WERI-Rb-1 (cell line): ENCODE data around the gene PLPPR1.

Experiments used
- DNase-seq: peaks from one replicate; pipeline ENCODE4 v3.0.0-alpha.2; 2020
- H3K27ac ChIP-seq: fragments of 250-450 bp; sonication (Bioruptor Pico); 2 replicates; pipeline ENCODE4 v1.5.1; 2020; ENCODE audit warnings: mild to moderate bottlenecking, moderate library complexity
- H3K27me3 ChIP-seq: fragments of 250-450 bp; sonication (Bioruptor Pico); 2 replicates; pipeline ENCODE4 v1.5.1; 2021; ENCODE audit warnings: mild to moderate bottlenecking, low read depth, moderate library complexity; ENCODE audit not compliant: insufficient read depth, severe bottlenecking
- H3K36me3 ChIP-seq: fragments of 250-450 bp; sonication (Bioruptor Pico); 2 replicates; pipeline ENCODE4 v1.5.1; 2020; ENCODE audit warnings: mild to moderate bottlenecking, moderate library complexity
- H3K4me3 ChIP-seq: 2 replicates; pipeline ENCODE4 v1.5.1; 2011; ENCODE audit warnings: low read depth, mild to moderate bottlenecking, control low read depth, low read length
- H3K9me3 ChIP-seq: fragments of 250-450 bp; sonication (Bioruptor Pico); 2 replicates; pipeline ENCODE4 v1.5.1; 2021; ENCODE audit warnings: mild to moderate bottlenecking, moderate library complexity; ENCODE audit not compliant: severe bottlenecking
- CTCF ChIP-seq: IDR thresholded peaks from 2 replicates; pipeline ENCODE4 v1.5.1; 2011; ENCODE audit warnings: low read depth, mild to moderate bottlenecking, control low read depth, inconsistent platforms, low read length

PLPPR1 gene

DNA sequence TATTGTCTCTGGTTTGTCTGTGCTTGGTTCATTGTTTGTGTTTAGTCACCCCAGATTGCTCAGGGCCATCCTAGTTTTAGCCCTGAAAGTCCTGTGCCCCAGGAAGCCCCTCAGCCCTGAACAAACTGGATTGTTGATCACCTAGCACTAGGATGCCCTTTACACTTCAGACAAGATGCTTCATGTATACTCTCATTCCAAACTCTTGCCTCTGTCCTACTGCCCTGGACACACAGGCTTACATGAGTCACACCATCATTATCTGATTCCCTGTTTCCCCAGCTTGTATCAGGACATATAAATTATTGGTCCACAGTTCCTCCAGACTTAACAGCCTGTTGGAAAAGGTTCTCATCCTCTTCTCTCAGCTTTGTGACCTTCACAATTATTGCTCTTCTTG is 236.2 kb downstream of the PLPPR1 start:
- H3K36me3 ChIP-seq = no peaks in the 10 kb centered on the region
- no peaks in the 10 kb centered on the region for H3K27me3 ChIP-seq

GRCh38 chr9:101265261-101265660 is 236.7 kb downstream of the PLPPR1 start:
- Histone ChIP-seq H3K27me3 (no peaks in the 10 kb centered on the region), H3K27ac (no peak overlapping the region), H3K4me3 (no peak overlapping the region), H3K9me3 (no peaks in the 10 kb centered on the region), H3K36me3 (no peaks in the 10 kb centered on the region)
- DNase-seq = no peak
- no peak for TF ChIP-seq CTCF

More for the DNA sequence above, 236.2 kb downstream of the PLPPR1 start:
- Histone ChIP-seq H3K9me3 (no peaks in the 10 kb centered on the region), H3K27ac (no peak overlapping the region), H3K4me3 (no peak overlapping the region)
- DNase-seq = no peak
- no peak for TF ChIP-seq CTCF

DNA sequence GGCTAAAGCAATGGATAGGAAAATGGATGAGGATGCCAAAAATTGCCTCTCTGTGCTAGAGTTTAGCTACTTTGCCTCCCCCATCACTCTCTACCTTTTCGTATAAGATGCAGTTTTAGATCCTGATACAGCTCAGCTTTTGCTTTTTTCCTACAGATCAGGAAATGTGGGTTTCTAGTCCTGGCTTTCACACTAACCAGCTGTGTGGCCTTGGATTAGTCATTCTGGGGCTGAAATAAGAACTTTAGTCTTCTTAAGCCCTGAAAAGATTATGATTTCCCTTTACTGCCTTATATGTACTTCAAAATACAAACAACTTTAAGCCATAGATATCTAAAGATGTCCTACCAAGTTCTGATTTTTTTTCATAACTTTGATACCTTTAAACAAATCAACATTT is 239.9 kb downstream of the PLPPR1 start:
- Histone ChIP-seq H3K9me3 (no peaks in the 10 kb centered on the region), H3K36me3 (no peaks in the 10 kb centered on the region), H3K27ac (no peak overlapping the region; the same call in 1 of the 2 replicates), H3K27me3 (no peaks in the 10 kb centered on the region), H3K4me3 (no peak overlapping the region)
- no peak for TF ChIP-seq CTCF
- peak; percentile 25 for DNase-seq

DNA sequence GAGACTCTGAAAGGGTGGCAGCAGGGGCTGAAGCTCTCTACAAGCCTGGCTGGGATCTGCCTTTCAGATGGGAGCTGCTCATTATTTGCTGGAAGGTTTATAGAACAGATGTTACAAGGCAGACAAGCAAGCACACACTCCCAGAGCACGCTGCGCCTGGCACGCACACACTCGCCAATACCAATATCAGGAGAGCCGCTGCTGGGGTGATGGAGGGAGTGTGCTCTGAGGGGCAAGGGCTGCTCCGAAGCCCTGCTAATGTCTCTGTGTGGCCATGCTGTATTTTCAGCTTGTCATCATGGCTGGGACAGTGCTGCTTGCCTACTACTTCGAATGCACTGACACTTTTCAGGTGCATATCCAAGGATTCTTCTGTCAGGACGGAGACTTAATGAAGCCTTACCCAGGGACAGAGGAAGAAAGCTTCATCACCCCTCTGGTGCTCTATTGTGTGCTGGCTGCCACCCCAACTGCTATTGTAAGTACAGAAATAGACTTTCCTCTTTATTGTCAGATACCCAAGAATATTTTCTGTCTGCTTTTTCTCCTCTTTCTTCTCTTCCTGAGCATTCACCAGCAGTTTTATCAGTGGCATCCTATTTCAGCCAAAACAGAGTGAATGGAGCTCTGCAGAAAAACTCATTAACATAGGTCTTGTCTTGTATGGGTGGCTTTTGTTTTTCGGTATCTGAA is 241.2 kb downstream of the PLPPR1 start:
- no peak for TF ChIP-seq CTCF
- Histone ChIP-seq H3K27ac (no peak overlapping the region), H3K27me3 (no peaks in the 10 kb centered on the region), H3K9me3 (no peaks in the 10 kb centered on the region), H3K4me3 (no peak overlapping the region), H3K36me3 (no peaks in the 10 kb centered on the region)
- peak; percentile 19 for DNase-seq

DNA sequence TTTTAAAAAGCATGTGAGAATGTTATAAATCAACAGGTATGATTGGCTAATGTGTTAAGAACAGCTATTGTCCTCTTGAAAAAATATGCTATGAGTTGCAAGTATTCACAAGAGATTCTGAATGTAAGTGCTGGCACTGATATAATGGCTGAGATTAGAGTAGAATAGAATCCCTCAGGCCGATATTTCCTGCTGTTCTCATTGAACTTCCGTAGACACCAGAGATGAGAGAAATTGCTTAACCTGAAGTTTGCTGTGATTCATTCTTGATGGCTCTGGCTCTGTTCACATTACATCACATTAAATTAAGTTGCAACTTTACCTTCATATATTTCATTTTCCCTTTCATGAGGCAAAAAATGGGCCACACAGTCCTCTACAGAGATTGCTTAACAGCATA is 241.8 kb downstream of the PLPPR1 start:
- no peaks in the 10 kb centered on the region for H3K27me3 ChIP-seq
- H3K36me3 ChIP-seq = no peaks in the 10 kb centered on the region
- H3K9me3 ChIP-seq = no peaks in the 10 kb centered on the region
- no peak for DNase-seq
- H3K27ac ChIP-seq = no peak overlapping the region
- no peak overlapping the region for H3K4me3 ChIP-seq
- TF ChIP-seq CTCF = no peak

GRCh38 chr9:101271102-101271501 is 242.6 kb downstream of the PLPPR1 start:
- Histone ChIP-seq H3K36me3 (no peaks in the 10 kb centered on the region), H3K27ac (no peak overlapping the region)
- no peak for TF ChIP-seq CTCF

More at GRCh38 chr9:101271102-101271501, 242.6 kb downstream of the PLPPR1 start:
- no peak for DNase-seq
- Histone ChIP-seq H3K4me3 (no peak overlapping the region), H3K27me3 (no peaks in the 10 kb centered on the region), H3K9me3 (no peaks in the 10 kb centered on the region)
